HepG2 (cell line): ENCODE measurements around the gene FIZ1. TPM values are rescaled to one million over a fixed set of nuclear protein-coding genes. Genes with fewer than 3 reads are reported as not detected.

ENCODE experiments used
- ETV6 ChIP-seq: sonication (generic); formaldehyde crosslinking; conservative IDR thresholded peaks from 2 replicates; pipeline ENCODE4 v1.4.0; 2020; ENCODE audit warnings: missing genetic modification reagents
- HNRNPK ChIP-seq: fragments of 200-400 bp; formaldehyde crosslinking; IDR thresholded peaks from 2 replicates; pipeline ENCODE4 v1.6.1; 2018; ENCODE audit warnings: low read length, low read depth, moderate library complexity, mild to moderate bottlenecking; ENCODE audit not compliant: poor library complexity, severe bottlenecking
- MLXIP ChIP-seq: sonication (generic); formaldehyde crosslinking; IDR thresholded peaks from 2 replicates; pipeline ENCODE4 v1.9.0; 2021; ENCODE audit warnings: missing genetic modification reagents, borderline replicate concordance
- MTA1 ChIP-seq: sonication (generic); formaldehyde crosslinking; IDR thresholded peaks from 2 replicates; pipeline ENCODE4 v1.4.0; 2020; ENCODE audit warnings: missing genetic modification reagents, mild to moderate bottlenecking, borderline replicate concordance
- NFIB ChIP-seq: sonication (generic); formaldehyde crosslinking; IDR thresholded peaks from 2 replicates; pipeline ENCODE4 v1.9.0; 2021; ENCODE audit warnings: missing genetic modification reagents, mild to moderate bottlenecking, borderline replicate concordance
- RFXAP ChIP-seq: sonication (generic); formaldehyde crosslinking; IDR thresholded peaks from 2 replicates; pipeline ENCODE4 v1.4.0; 2020; ENCODE audit warnings: missing genetic modification reagents, borderline replicate concordance
- SRF ChIP-seq: IDR thresholded peaks from 2 replicates; pipeline ENCODE4 v1.6.1; 2011; ENCODE audit warnings: mild to moderate bottlenecking, low read depth, low read length, moderate library complexity
- SUZ12 ChIP-seq: fragments of 150-350 bp; IDR thresholded peaks from 2 replicates; pipeline ENCODE4 v1.6.1; 2014; ENCODE audit warnings: low read depth, low read length
- TSC22D2 ChIP-seq: sonication (generic); formaldehyde crosslinking; IDR thresholded peaks from 2 replicates; pipeline ENCODE4 v1.5.1; 2020; ENCODE audit warnings: missing genetic modification reagents, mild to moderate bottlenecking, borderline replicate concordance
- ZNF407 ChIP-seq: sonication (generic); formaldehyde crosslinking; IDR thresholded peaks from one replicate; pipeline ENCODE4 v1.5.1; 2020; ENCODE audit warnings: mild to moderate bottlenecking, missing genetic modification reagents; ENCODE audit errors: not compliant biosample characterization
- polyA plus RNA-seq, 8 experiments: library from polyadenylated mRNA; depleted of rRNA in 3 of 8; stranded (reverse) in 7 of 8; unstranded in 1 of 8; fragments of >200 nt; fragmentation: Illumina TruSeq in 4 of 8; extraction: Trizol in 4 of 8; gene quantifications; 2 replicates each; pipeline versions ENCODE4 v1.2.1 to v1.2.3, GENCODE V29; 2011 to 2016; ENCODE audit warnings: low read depth in 4 of 8, missing spikeins in 1 of 8, mixed read lengths in 1 of 8; ENCODE audit not compliant: insufficient read depth in 1 of 8
- total RNA-seq, 5 experiments: library from RNA; depleted of rRNA; stranded (reverse); fragments of >200 nt; fragmentation: Illumina TruSeq; extraction: Trizol; gene quantifications; 2 replicates each; pipeline ENCODE4 v1.2.3, GENCODE V29; 2016; ENCODE audit warnings: low read depth in 1 of 5
- TF ChIP-seq, protein P1 (sequence below), 2 experiments: fragments of 450-650 bp in 1 of 2; sonication (generic) in 1 of 2; formaldehyde crosslinking; IDR thresholded peaks; 2 replicates each; pipeline versions ENCODE4 v1.5.0 to v1.8.0; 2020 to 2022; ENCODE audit warnings: mild to moderate bottlenecking in 1 of 2, missing genetic modification reagents in 1 of 2
- TF ChIP-seq, protein P2 (sequence below): sonication (generic); formaldehyde crosslinking; IDR thresholded peaks from 2 replicates; pipeline ENCODE4 v1.9.0; 2022; ENCODE audit warnings: missing genetic modification reagents, mild to moderate bottlenecking, borderline replicate concordance

FIZ1 gene
- total and polyA plus RNA-seq, 2 of the 13 experiments (the other 11 are each of a cell fraction or from before 2014, with no cell fraction given): 3.6 to 5.9 TPM

DNA sequence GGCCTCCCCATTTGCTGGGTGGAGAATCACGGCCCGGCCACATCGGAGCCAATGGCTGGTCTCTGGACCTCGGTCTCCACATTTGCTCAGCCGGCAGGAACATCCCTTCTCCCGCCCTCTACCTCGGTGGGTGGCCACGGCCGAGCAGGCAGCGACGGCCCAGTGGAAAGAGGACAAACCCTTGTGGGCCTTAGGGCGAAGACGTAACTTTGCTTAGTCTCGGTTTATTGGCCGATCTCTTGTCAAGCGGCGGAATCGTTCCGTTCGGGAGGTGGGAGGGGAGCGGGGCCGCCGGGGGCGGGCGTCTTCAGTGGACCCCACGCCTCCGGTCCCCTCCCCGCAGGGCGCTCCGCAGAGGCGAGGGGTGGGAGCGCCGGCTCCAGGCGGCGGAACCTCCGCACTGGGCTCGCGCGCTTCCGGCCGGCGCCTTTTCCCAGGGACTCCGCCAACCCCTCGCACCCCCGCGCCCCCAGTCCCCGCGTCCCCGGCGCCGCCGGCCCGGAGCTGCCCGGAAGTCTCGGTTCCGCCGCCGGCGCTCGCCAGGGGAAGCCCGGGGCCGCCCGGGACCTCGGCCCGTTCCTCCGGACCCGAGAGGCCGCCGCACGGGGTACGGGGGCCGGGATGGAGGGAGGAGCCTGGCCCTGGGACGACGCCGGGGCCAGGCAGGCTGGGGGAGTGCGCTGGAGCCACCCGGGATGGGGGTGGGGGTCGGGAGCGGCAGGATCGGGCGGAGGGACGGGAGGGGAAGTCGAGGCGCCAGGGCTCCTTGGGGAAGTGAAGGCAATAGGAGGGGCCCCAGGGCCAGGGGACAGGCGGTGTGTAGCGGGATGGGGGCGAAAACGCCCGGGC, 41.5 kb upstream of the FIZ1 start, which contains the start of gene ZNF580 (continued):
- no peak for TF ChIP-seq ZNF407 (CRISPR knock-in tag)
- TF ChIP-seq SRF: no peak
- no peak for TF ChIP-seq TSC22D2 (CRISPR knock-in tag)
- TF ChIP-seq MLXIP (CRISPR knock-in tag): no peak
- TF ChIP-seq ETV6 (CRISPR knock-in tag): 0 out of 2 replicates have a peak, but pooled peaks have one; percentile 12
- TF ChIP-seq, protein P1, sequence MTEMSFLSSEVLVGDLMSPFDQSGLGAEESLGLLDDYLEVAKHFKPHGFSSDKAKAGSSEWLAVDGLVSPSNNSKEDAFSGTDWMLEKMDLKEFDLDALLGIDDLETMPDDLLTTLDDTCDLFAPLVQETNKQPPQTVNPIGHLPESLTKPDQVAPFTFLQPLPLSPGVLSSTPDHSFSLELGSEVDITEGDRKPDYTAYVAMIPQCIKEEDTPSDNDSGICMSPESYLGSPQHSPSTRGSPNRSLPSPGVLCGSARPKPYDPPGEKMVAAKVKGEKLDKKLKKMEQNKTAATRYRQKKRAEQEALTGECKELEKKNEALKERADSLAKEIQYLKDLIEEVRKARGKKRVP (CRISPR knock-in tag; IDR thresholded peaks at IDR 0.05): 0 out of 4 replicates have a peak, but pooled peaks of 1 of the 2 experiments have one; percentile 20
- TF ChIP-seq, protein P2, sequence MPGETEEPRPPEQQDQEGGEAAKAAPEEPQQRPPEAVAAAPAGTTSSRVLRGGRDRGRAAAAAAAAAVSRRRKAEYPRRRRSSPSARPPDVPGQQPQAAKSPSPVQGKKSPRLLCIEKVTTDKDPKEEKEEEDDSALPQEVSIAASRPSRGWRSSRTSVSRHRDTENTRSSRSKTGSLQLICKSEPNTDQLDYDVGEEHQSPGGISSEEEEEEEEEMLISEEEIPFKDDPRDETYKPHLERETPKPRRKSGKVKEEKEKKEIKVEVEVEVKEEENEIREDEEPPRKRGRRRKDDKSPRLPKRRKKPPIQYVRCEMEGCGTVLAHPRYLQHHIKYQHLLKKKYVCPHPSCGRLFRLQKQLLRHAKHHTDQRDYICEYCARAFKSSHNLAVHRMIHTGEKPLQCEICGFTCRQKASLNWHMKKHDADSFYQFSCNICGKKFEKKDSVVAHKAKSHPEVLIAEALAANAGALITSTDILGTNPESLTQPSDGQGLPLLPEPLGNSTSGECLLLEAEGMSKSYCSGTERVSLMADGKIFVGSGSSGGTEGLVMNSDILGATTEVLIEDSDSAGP (CRISPR knock-in tag): no peak; the same call in 1 of the 2 replicates
- TF ChIP-seq SUZ12: no peak
- TF ChIP-seq HNRNPK: peak; percentile 82
- TF ChIP-seq MTA1: no peak
- no peak for TF ChIP-seq RFXAP (CRISPR knock-in tag)
- TF ChIP-seq NFIB: no peak
